HEK293 (cell line): ENCODE data around the gene ACP4.

Source experiments
- AEBP2 ChIP-seq: fragments of 450-650 bp; formaldehyde crosslinking; IDR thresholded peaks from 2 replicates; pipeline ENCODE4 v1.5.1; 2016; ENCODE audit warnings: missing biosample characterization, missing genetic modification characterization, borderline replicate concordance
- BCL6B ChIP-seq: fragments of 450-650 bp; formaldehyde crosslinking; IDR thresholded peaks from 2 replicates; pipeline ENCODE4 v1.5.1; 2017; ENCODE audit warnings: missing biosample characterization, missing genetic modification characterization
- KLF8 ChIP-seq: fragments of 450-650 bp; formaldehyde crosslinking; IDR thresholded peaks from 2 replicates; pipeline ENCODE4 v1.5.1; 2016; ENCODE audit warnings: missing biosample characterization, missing genetic modification characterization
- KLF9 ChIP-seq: fragments of 450-650 bp; formaldehyde crosslinking; IDR thresholded peaks from 2 replicates; pipeline ENCODE4 v1.5.1; 2016; ENCODE audit warnings: missing biosample characterization, missing genetic modification characterization, low read depth
- MEIS1 ChIP-seq: sonication (generic); formaldehyde crosslinking; IDR thresholded peaks from 2 replicates; pipeline ENCODE4 v1.8.1; 2022; ENCODE audit warnings: missing genetic modification reagents, mild to moderate bottlenecking, borderline replicate concordance
- MZF1 ChIP-seq: fragments of 450-650 bp; formaldehyde crosslinking; IDR thresholded peaks from 2 replicates; pipeline ENCODE4 v1.5.1; 2017; ENCODE audit warnings: missing biosample characterization, missing genetic modification characterization, borderline replicate concordance
- OVOL3 ChIP-seq: fragments of 450-650 bp; formaldehyde crosslinking; IDR thresholded peaks from 2 replicates; pipeline ENCODE4 v1.5.1; 2016; ENCODE audit warnings: missing biosample characterization, missing genetic modification characterization
- SP7 ChIP-seq: fragments of 450-650 bp; formaldehyde crosslinking; IDR thresholded peaks from 2 replicates; pipeline ENCODE4 v1.5.1; 2016; ENCODE audit warnings: missing biosample characterization, missing genetic modification characterization
- ZNF121 ChIP-seq: fragments of 450-650 bp; formaldehyde crosslinking; IDR thresholded peaks from 2 replicates; pipeline ENCODE4 v1.5.1; 2016; ENCODE audit warnings: missing biosample characterization, missing genetic modification characterization
- ZNF140 ChIP-seq: fragments of 450-650 bp; formaldehyde crosslinking; IDR thresholded peaks from 2 replicates; pipeline ENCODE4 v1.5.1; 2016; ENCODE audit warnings: missing biosample characterization, missing genetic modification characterization
- ZNF146 ChIP-seq: fragments of 450-650 bp; formaldehyde crosslinking; IDR thresholded peaks from 2 replicates; pipeline ENCODE4 v1.5.1; 2016; ENCODE audit warnings: missing biosample characterization, missing genetic modification characterization
- ZNF148 ChIP-seq: fragments of 450-650 bp; formaldehyde crosslinking; IDR thresholded peaks from 2 replicates; pipeline ENCODE4 v1.5.0; 2017; ENCODE audit warnings: missing biosample characterization, missing genetic modification characterization, borderline replicate concordance
- ZNF19 ChIP-seq: fragments of 450-650 bp; formaldehyde crosslinking; IDR thresholded peaks from 2 replicates; pipeline ENCODE4; 2016; ENCODE audit warnings: missing biosample characterization, missing genetic modification characterization, low read depth
- ZNF248 ChIP-seq: fragments of 450-650 bp; formaldehyde crosslinking; IDR thresholded peaks from 2 replicates; pipeline ENCODE4 v1.5.1; 2017; ENCODE audit warnings: missing biosample characterization, missing genetic modification characterization
- ZNF280D ChIP-seq: fragments of 450-650 bp; formaldehyde crosslinking; IDR thresholded peaks from 2 replicates; pipeline ENCODE4 v1.5.1; 2016; ENCODE audit warnings: missing biosample characterization, missing genetic modification characterization
- ZNF292 ChIP-seq: fragments of 450-650 bp; formaldehyde crosslinking; IDR thresholded peaks from 2 replicates; pipeline ENCODE4 v1.5.1; 2016; ENCODE audit warnings: low read depth, missing biosample characterization, missing genetic modification characterization, borderline replicate concordance
- ZNF311 ChIP-seq: fragments of 450-650 bp; formaldehyde crosslinking; IDR thresholded peaks from 2 replicates; pipeline ENCODE4 v1.5.1; 2017; ENCODE audit warnings: missing biosample characterization, missing genetic modification characterization, borderline replicate concordance
- ZNF391 ChIP-seq: fragments of 450-650 bp; formaldehyde crosslinking; IDR thresholded peaks from 2 replicates; pipeline ENCODE4 v1.5.1; 2016; ENCODE audit warnings: low read depth, missing biosample characterization, missing genetic modification characterization, borderline replicate concordance
- ZNF426 ChIP-seq: fragments of 450-650 bp; formaldehyde crosslinking; IDR thresholded peaks from 2 replicates; pipeline ENCODE4 v1.5.1; 2017; ENCODE audit warnings: missing biosample characterization, missing genetic modification characterization, mild to moderate bottlenecking, inconsistent platforms, moderate library complexity
- ZNF549 ChIP-seq: fragments of 450-650 bp; IDR thresholded peaks from 2 replicates; pipeline ENCODE4 v1.5.1; 2018; ENCODE audit warnings: missing biosample characterization, missing genetic modification characterization, mild to moderate bottlenecking, inconsistent platforms, moderate library complexity
- ZNF561 ChIP-seq: fragments of 450-650 bp; IDR thresholded peaks from 2 replicates; pipeline ENCODE4 v1.5.1; 2018; ENCODE audit warnings: missing biosample characterization, missing genetic modification characterization, borderline replicate concordance
- ZNF600 ChIP-seq: fragments of 450-650 bp; formaldehyde crosslinking; IDR thresholded peaks from 2 replicates; pipeline ENCODE4 v1.5.1; 2016; ENCODE audit warnings: missing biosample characterization, missing genetic modification characterization
- ZNF629 ChIP-seq: fragments of 450-650 bp; formaldehyde crosslinking; IDR thresholded peaks from 2 replicates; pipeline ENCODE4 v1.5.1; 2017; ENCODE audit warnings: missing biosample characterization, missing genetic modification characterization
- ZNF645 ChIP-seq: fragments of 450-650 bp; formaldehyde crosslinking; IDR thresholded peaks from 2 replicates; pipeline ENCODE4; 2016; ENCODE audit warnings: missing biosample characterization, missing genetic modification characterization
- ZNF654 ChIP-seq: fragments of 450-650 bp; formaldehyde crosslinking; IDR thresholded peaks from 2 replicates; pipeline ENCODE4 v1.5.1; 2016; ENCODE audit warnings: low read depth, missing biosample characterization, missing genetic modification characterization
- ZNF701 ChIP-seq: fragments of 450-650 bp; formaldehyde crosslinking; IDR thresholded peaks from 2 replicates; pipeline ENCODE4 v1.5.1; 2016; ENCODE audit warnings: missing biosample characterization, missing genetic modification characterization
- ZNF843 ChIP-seq: fragments of 450-650 bp; formaldehyde crosslinking; IDR thresholded peaks from 2 replicates; pipeline ENCODE4 v1.5.1; 2016; ENCODE audit warnings: missing biosample characterization, missing genetic modification characterization
- ZSCAN23 ChIP-seq: fragments of 450-650 bp; formaldehyde crosslinking; IDR thresholded peaks from 2 replicates; pipeline ENCODE4 v1.5.1; 2016; ENCODE audit warnings: missing biosample characterization, missing genetic modification characterization

Gene ACP4

GRCh38 chr19:50794074-50794875 lies 4.1 kb downstream of the ACP4 start (continued):
- TF ChIP-seq KLF9 (tag by site-specific recombination): peak; percentile 72
- TF ChIP-seq ZNF248 (tag by site-specific recombination): no peak
- TF ChIP-seq ZNF645 (tag by site-specific recombination): peak; percentile 34; the same call in 1 of the 2 replicates
- no peak for TF ChIP-seq ZNF280D (tag by site-specific recombination)
- TF ChIP-seq ZNF311: no peak
- no peak for TF ChIP-seq ZNF426
- peak; percentile 78; the same call in 1 of the 2 replicates for TF ChIP-seq BCL6B (tag by site-specific recombination)
- 0 out of 2 replicates have a peak, but pooled peaks have one; percentile 53 for TF ChIP-seq ZNF148 (tag by site-specific recombination)
- no peak for TF ChIP-seq ZNF549 (tag by site-specific recombination)
- no peak for TF ChIP-seq ZNF292
- TF ChIP-seq SP7 (tag by site-specific recombination): peak; percentile 50
- TF ChIP-seq ZNF146: 0 out of 2 replicates have a peak, but pooled peaks have one; percentile 3
- TF ChIP-seq ZNF629 (tag by site-specific recombination): no peak
- no peak; the same call in 1 of the 2 replicates for TF ChIP-seq MZF1 (tag by site-specific recombination)
- TF ChIP-seq ZNF600: 0 out of 2 replicates have a peak, but pooled peaks have one; percentile 13
- no peak for TF ChIP-seq ZNF19 (tag by site-specific recombination)
- peak; percentile 12; the same call in 1 of the 2 replicates for TF ChIP-seq ZNF391
- TF ChIP-seq ZNF843 (tag by site-specific recombination): peak; percentile 65; the same call in 1 of the 2 replicates
- no peak for TF ChIP-seq ZNF701 (tag by site-specific recombination)
- TF ChIP-seq ZNF654 (tag by site-specific recombination): no peak
- no peak for TF ChIP-seq AEBP2
- 0 out of 2 replicates have a peak, but pooled peaks have one; percentile 18 for TF ChIP-seq ZSCAN23 (tag by site-specific recombination)
- no peak for TF ChIP-seq ZNF561 (tag by site-specific recombination)
- peak; percentile 26; the same call in 1 of the 2 replicates for TF ChIP-seq OVOL3 (tag by site-specific recombination)
- no peak for TF ChIP-seq ZNF121
- no peak for TF ChIP-seq ZNF140 (tag by site-specific recombination)
- TF ChIP-seq MEIS1 (CRISPR knock-in tag): no peak
- peak; percentile 75; the same call in 1 of the 2 replicates for TF ChIP-seq KLF8 (tag by site-specific recombination)
